HG03354 (cell line): ENCODE results near the gene FOXG1.

Experiments
- ATAC-seq: cut with Tn5 transposase; IDR thresholded peaks from one replicate; pipeline ENCODE4 v1.9.1; 2021; ENCODE audit warnings: mild to moderate bottlenecking; ENCODE audit not compliant: unreplicated experiment, poor library complexity, severe bottlenecking

The FOXG1 gene

GRCh38 chr14:28773861-28774691 is 7.5 kb downstream of the FOXG1 start:
- no peak for ATAC-seq

- no peak for ATAC-seq
Observed at GRCh38 chr14:28774764-28775735, 8.5 kb downstream of the FOXG1 start.

- ATAC-seq, result no peak
Observed at GRCh38 chr14:28776482-28777266, 10.1 kb downstream of the FOXG1 start.

- no peak for ATAC-seq
Observed at GRCh38 chr14:28777471-28778137, 11.0 kb downstream of the FOXG1 start.

GRCh38 chr14:28778138-28779117 is 11.8 kb downstream of the FOXG1 start:
- no peak for ATAC-seq

- no peak for ATAC-seq
Observed at GRCh38 chr14:28779456-28779855, 12.9 kb downstream of the FOXG1 start.

GRCh38 chr14:28780843-28781820 is 14.5 kb downstream of the FOXG1 start:
- peak; percentile 70 for ATAC-seq

- no peak for ATAC-seq
Observed at GRCh38 chr14:28782301-28782700, 15.7 kb downstream of the FOXG1 start.

GRCh38 chr14:28783664-28784063 is 17.1 kb downstream of the FOXG1 start:
- no peak for ATAC-seq

GRCh38 chr14:28784096-28785048 is 17.8 kb downstream of the FOXG1 start:
- no peak for ATAC-seq

- peak; percentile 55 for ATAC-seq
Observed at GRCh38 chr14:28785096-28785952, 18.7 kb downstream of the FOXG1 start.

- ATAC-seq, result no peak
Observed at GRCh38 chr14:28807518-28807917, 40.9 kb downstream of the FOXG1 start.

GRCh38 chr14:28813810-28814209 is 47.2 kb downstream of the FOXG1 start:
- ATAC-seq, result no peak
